IMR-90 (cell line): ENCODE data around the gene ARMC5. TPM values are rescaled to one million over a fixed set of nuclear protein-coding genes. Genes with fewer than 3 reads are reported as not detected.
A peak's percentile ranks its signal among the peaks of the same experiment; 100 is the strongest.

ENCODE experiments used
- ATAC-seq: fragments of 200-7000 bp; cut with Tn5 transposase; 2 replicates; pipeline ENCODE4 v1.9.1; 2020; ENCODE audit warnings: low read depth, mild to moderate bottlenecking, moderate library complexity
- BruUV-seq: library from RNA; stranded (reverse); fragments of 400-500 nt; replicated peaks from 2 replicates; lab custom pipeline; 2021; lab: Mats Ljungman, UMichigan
- CTCF ChIA-PET: fragments of 300-600 bp; formaldehyde crosslinking; extraction: SDS; loops from one replicate; lab custom pipeline; 2021; ENCODE audit warnings: antibody characterized with exemption; lab: Yijun Ruan, JAX
- POLR2A ChIA-PET: fragments of 300-600 bp; sonication (Branson Sonifier 250); formaldehyde crosslinking; loops from one replicate; lab custom pipeline; 2022; ENCODE audit warnings: antibody characterized with exemption; ENCODE audit not compliant: unreplicated experiment; lab: Charles Lee
- DNase-seq: peaks from one replicate; pipeline ENCODE4 v3.0.0; 2013
- H2AFZ ChIP-seq: replicated peaks from 2 replicates; pipeline ENCODE3; 2013; ENCODE audit warnings: low read length, mild to moderate bottlenecking; ENCODE audit not compliant: poor library complexity
- H2AK5ac ChIP-seq: 2 replicates; pipeline ENCODE4 v1.6.1; 2013; ENCODE audit warnings: low read depth, low read length, inconsistent platforms
- H2AK9ac ChIP-seq: replicated peaks from 2 replicates; pipeline ENCODE3; 2013; ENCODE audit warnings: mild to moderate bottlenecking, low read depth, low read length, moderate library complexity; ENCODE audit not compliant: poor library complexity
- H2BK120ac ChIP-seq: 2 replicates; pipeline ENCODE4 v1.6.1; 2013; ENCODE audit warnings: low read depth, low read length, inconsistent platforms
- H2BK15ac ChIP-seq: 3 replicates; pipeline ENCODE4 v1.6.1; 2013; ENCODE audit warnings: low read depth, low read length, inconsistent platforms
- H2BK20ac ChIP-seq: 2 replicates; pipeline ENCODE4 v1.6.1; 2013; ENCODE audit warnings: low read depth, mild to moderate bottlenecking, inconsistent platforms, low read length, moderate library complexity
- H2BK5ac ChIP-seq: 2 replicates; pipeline ENCODE4 v1.6.1; 2013; ENCODE audit warnings: mild to moderate bottlenecking, low read depth, low read length, inconsistent platforms; ENCODE audit not compliant: poor library complexity, severe bottlenecking
- H3K14ac ChIP-seq: replicated peaks from 2 replicates; pipeline ENCODE4 v1.6.1; 2013; ENCODE audit warnings: low read depth, low read length, inconsistent platforms
- H3K18ac ChIP-seq: 2 replicates; pipeline ENCODE4 v1.6.1; 2013; ENCODE audit warnings: low read depth, low read length, control low read depth
- H3K23ac ChIP-seq: 2 replicates; pipeline ENCODE4 v1.6.1; 2013; ENCODE audit warnings: low read depth, low read length, inconsistent platforms
- H3K27ac ChIP-seq: 2 replicates; pipeline ENCODE4 v1.5.1; 2013; ENCODE audit warnings: mild to moderate bottlenecking, control low read depth, low read length; ENCODE audit not compliant: insufficient read depth
- H3K27me3 ChIP-seq: 2 replicates; pipeline ENCODE4 v1.6.1; 2013; ENCODE audit warnings: low read length; ENCODE audit not compliant: control insufficient read depth, insufficient read depth
- H3K36me3 ChIP-seq: 2 replicates; pipeline ENCODE4 v1.6.1; 2013; ENCODE audit warnings: low read length, mixed read lengths; ENCODE audit not compliant: control insufficient read depth, insufficient read depth
- H3K4ac ChIP-seq: 2 replicates; pipeline ENCODE4 v1.6.1; 2013; ENCODE audit warnings: low read depth, low read length, inconsistent platforms
- H3K4me1 ChIP-seq: 2 replicates; pipeline ENCODE4 v1.6.1; 2013; ENCODE audit warnings: low read length, mixed read lengths; ENCODE audit not compliant: control insufficient read depth, insufficient read depth
- H3K4me2 ChIP-seq: 2 replicates; pipeline ENCODE4 v1.6.1; 2013; ENCODE audit warnings: low read depth, mild to moderate bottlenecking, control low read depth, low read length, moderate library complexity
- H3K4me3 ChIP-seq: 2 replicates; pipeline ENCODE4 v1.5.1; 2013; ENCODE audit warnings: low read depth, mild to moderate bottlenecking, control low read depth, low read length, moderate library complexity; ENCODE audit not compliant: insufficient read depth
- H3K56ac ChIP-seq: 2 replicates; pipeline ENCODE4 v1.6.1; 2013; ENCODE audit warnings: low read length, inconsistent platforms; ENCODE audit not compliant: insufficient read depth; ENCODE audit errors: extremely low read depth
- H3K79me1 ChIP-seq, 2 experiments: 2 replicates each; pipeline ENCODE4 v1.6.1; 2013; ENCODE audit warnings: low read length in 2 of 2, inconsistent platforms in 1 of 2, low read depth in 1 of 2
- H3K9ac ChIP-seq: 2 replicates; pipeline ENCODE4 v1.6.1; 2013; ENCODE audit warnings: low read depth, low read length, control low read depth
- H3K9me1 ChIP-seq: 2 replicates; pipeline ENCODE4 v1.6.1; 2013; ENCODE audit warnings: low read length, inconsistent platforms; ENCODE audit not compliant: insufficient read depth
- H3K9me3 ChIP-seq: 2 replicates; pipeline ENCODE4 v1.6.1; 2013; ENCODE audit warnings: low read length; ENCODE audit not compliant: control insufficient read depth, insufficient read depth
- H4K20me1 ChIP-seq: 2 replicates; pipeline ENCODE4 v1.6.1; 2013; ENCODE audit warnings: low read length, inconsistent platforms; ENCODE audit not compliant: insufficient read depth
- H4K5ac ChIP-seq: 2 replicates; pipeline ENCODE4 v1.6.1; 2013; ENCODE audit warnings: mild to moderate bottlenecking, low read depth, low read length, control low read depth
- H4K8ac ChIP-seq, 2 experiments: 2 replicates each; pipeline ENCODE4 v1.6.1; 2013; ENCODE audit warnings: low read depth in 2 of 2, low read length in 2 of 2, control low read depth in 1 of 2, inconsistent platforms in 1 of 2
- H4K91ac ChIP-seq: 2 replicates; pipeline ENCODE4 v1.6.1; 2013; ENCODE audit warnings: low read depth, low read length, inconsistent platforms; ENCODE audit not compliant: insufficient read depth
- BHLHE40 ChIP-seq: fragments of 150-350 bp; IDR thresholded peaks from 2 replicates; pipeline ENCODE4 v1.6.1; 2016; ENCODE audit warnings: mild to moderate bottlenecking, low read depth, low read length
- CEBPB ChIP-seq: IDR thresholded peaks from 2 replicates; pipeline ENCODE4 v1.6.1; 2012; ENCODE audit warnings: low read depth, low read length, improper control_type of control experiment
- CTCF ChIP-seq: conservative IDR thresholded peaks from 2 replicates; pipeline ENCODE4 v1.5.1; 2012; ENCODE audit warnings: mild to moderate bottlenecking, low read depth, low read length, improper control_type of control experiment
- FOS ChIP-seq: fragments of 150-350 bp; IDR thresholded peaks from 2 replicates; pipeline ENCODE4 v1.6.1; 2016; ENCODE audit warnings: low read depth, low read length
- MAFK ChIP-seq: IDR thresholded peaks from 2 replicates; pipeline ENCODE4 v1.6.1; 2012; ENCODE audit warnings: low read depth, low read length, improper control_type of control experiment
- MAZ ChIP-seq: IDR thresholded peaks from 2 replicates; pipeline ENCODE4 v1.6.1; 2012; ENCODE audit warnings: low read depth, mild to moderate bottlenecking, low read length, improper control_type of control experiment, moderate library complexity, borderline replicate concordance
- MXI1 ChIP-seq: IDR thresholded peaks from 2 replicates; pipeline ENCODE4 v1.6.1; 2012; ENCODE audit warnings: low read depth, mild to moderate bottlenecking, low read length, moderate library complexity, borderline replicate concordance
- NFE2L2 ChIP-seq: fragments of 150-350 bp; IDR thresholded peaks from 2 replicates; pipeline ENCODE4 v1.6.1; 2016; ENCODE audit warnings: low read depth, mild to moderate bottlenecking, low read length
- POLR2A ChIP-seq: IDR thresholded peaks from 2 replicates; pipeline ENCODE4 v1.6.1; 2012; ENCODE audit warnings: mild to moderate bottlenecking, low read depth, low read length
- RCOR1 ChIP-seq: IDR thresholded peaks from 2 replicates; pipeline ENCODE4 v1.6.1; 2012; ENCODE audit warnings: mild to moderate bottlenecking, low read length, improper control_type of control experiment; ENCODE audit not compliant: insufficient replicate concordance
- RFX5 ChIP-seq: IDR thresholded peaks from 2 replicates; pipeline ENCODE4 v1.8.0; 2012; ENCODE audit warnings: low read depth, mild to moderate bottlenecking, low read length, moderate library complexity
- SMC3 ChIP-seq: fragments of 150-350 bp; IDR thresholded peaks from 2 replicates; pipeline ENCODE4 v1.6.1; 2016; ENCODE audit warnings: low read depth, mild to moderate bottlenecking, antibody characterized with exemption, low read length, moderate library complexity
- USF2 ChIP-seq: fragments of 150-350 bp; IDR thresholded peaks from 2 replicates; pipeline ENCODE4 v1.6.1; 2017; ENCODE audit warnings: mild to moderate bottlenecking, antibody characterized with exemption, low read length, low read depth
- whole genome bisulfite sequencing, 2 experiments: methylation state at CpG; one replicate each; pipeline versions ENCODE4 v1.1.5 to v1.1.7; 2013; ENCODE audit warnings: missing lambda C conversion rate in 2 of 2; ENCODE audit not compliant: insufficient read length in 1 of 2; ENCODE audit errors: extremely low coverage in 2 of 2; 5-methylcytosine and 5-hydroxymethylcytosine counted together
- dilution Hi-C: fragments of 300-500 bp; cut with HindIII; formaldehyde crosslinking; loops from one replicate; pipeline ENCODE4 v1.14.3; 2018; ENCODE audit warnings: low sequenced_read_pairs; ENCODE audit not compliant: unreplicated experiment
- in situ Hi-C: fragments of 300-500 bp; cut with MboI; formaldehyde crosslinking; loops from 3 replicates; pipeline ENCODE4 v1.14.3; 2019; ENCODE audit warnings: low sequenced_read_pairs, inconsistent platforms, mixed read lengths
- intact Hi-C: fragments of 100-400 bp; cut with micrococcal nuclease; formaldehyde crosslinking; loops from 2 replicates; pipeline ENCODE4 v1.10.0; 2022
- polyA plus RNA-seq, 3 experiments: library from polyadenylated mRNA; depleted of rRNA; stranded (reverse); fragments of >200 nt; gene quantifications; 2 replicates each; pipeline ENCODE4 v1.2.3, GENCODE V29; 2012; ENCODE audit warnings: low replicate concordance in 1 of 3
- total RNA-seq: library from RNA; depleted of rRNA; stranded (reverse); fragments of >200 nt; gene quantifications from 2 replicates; pipeline ENCODE4 v1.2.3, GENCODE V29; 2012

ARMC5 gene
- total and polyA plus RNA-seq, 2 of the 4 experiments (the other 2 are of a cell fraction) = 2.3 to 7.5 TPM

DNA sequence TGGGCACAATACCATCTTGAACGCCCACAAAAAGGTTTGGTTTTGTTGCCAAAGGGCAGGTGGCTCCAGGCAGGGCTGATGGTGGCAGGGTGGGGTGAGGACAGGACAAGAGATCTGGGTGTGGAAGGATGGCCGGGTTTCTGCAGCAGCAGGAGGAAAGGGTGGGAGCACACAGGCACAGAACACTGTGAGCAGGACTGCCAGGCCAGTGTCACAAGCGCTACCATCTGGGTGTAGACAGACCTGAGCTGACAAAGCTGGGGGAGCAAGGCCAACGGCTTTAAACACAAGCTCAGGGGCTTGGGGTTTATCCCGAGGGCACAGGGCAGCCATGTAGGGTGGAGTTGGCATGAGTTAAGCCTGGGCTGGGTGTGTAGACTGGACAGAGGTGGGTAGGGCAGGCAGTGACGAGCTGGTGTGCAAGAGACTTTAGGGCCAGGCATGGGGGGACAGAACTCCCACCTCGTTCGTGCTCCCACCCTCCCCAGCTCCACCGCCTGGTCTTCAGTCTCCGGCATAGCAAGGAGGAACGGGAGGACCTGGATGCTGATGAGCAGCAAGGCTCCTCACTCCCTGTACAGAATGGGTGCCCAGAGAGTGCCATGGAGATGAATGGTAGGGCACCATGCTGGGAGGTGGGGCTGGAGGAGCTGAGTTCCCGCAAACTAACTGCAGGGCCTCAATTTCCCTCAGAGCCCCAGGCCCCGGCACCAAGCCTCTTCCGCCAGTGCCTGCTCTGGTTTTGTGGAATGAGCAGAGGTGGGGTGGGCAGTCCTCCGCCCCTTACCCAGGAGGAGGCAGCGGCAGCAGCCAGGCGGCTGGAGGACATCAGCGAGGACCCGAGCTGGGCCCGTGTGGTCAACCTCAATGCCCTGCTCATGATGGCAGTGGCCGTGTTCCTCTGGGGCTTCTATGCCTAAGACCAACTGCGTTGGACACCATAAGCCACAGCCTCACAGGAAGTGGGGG, 30.6 kb downstream of the ARMC5 start (continued):
- no peak for TF ChIP-seq MAFK

- H4K5ac ChIP-seq = no peak overlapping the region
- in situ Hi-C loops (no loop called here), dilution Hi-C loops (no loop called here), intact Hi-C loops (no loop called here)
- no peak overlapping the region for H2BK20ac ChIP-seq
- ChIA-PET POLR2A (no interaction called here), CTCF (no interaction called here)
- no peaks in the 10 kb centered on the region for H3K9me3 ChIP-seq
- H3K27me3 ChIP-seq = peaks cover 2% of the 10 kb centered on the region; the same call in 1 of the 2 replicates
- WGBS, 2 experiments = 100% methylated on average over 1 of the region's 8 CpGs; no CpG with 5 or more reads in 1 of the 2 experiments
- H3K14ac ChIP-seq = no peak overlapping the region
- no peak overlapping the region for H2BK5ac ChIP-seq
- peaks cover 58% of the 10 kb centered on the region for H3K36me3 ChIP-seq
- H2AFZ ChIP-seq = no peak overlapping the region
- H3K4me1 ChIP-seq = peaks cover 6% of the 10 kb centered on the region; the same call in 1 of the 2 replicates
- DNase-seq (no peak), ATAC-seq (no peak)
- H2AK5ac ChIP-seq = no peak overlapping the region
- no peak overlapping the region for H2BK15ac ChIP-seq
- no peak overlapping the region for H4K91ac ChIP-seq
- no peak overlapping the region for H3K4ac ChIP-seq
- peak overlapping the region; percentile 31 for H2AK9ac ChIP-seq
- no peak overlapping the region for H2BK120ac ChIP-seq
- no peak overlapping the region for H4K8ac ChIP-seq
- peaks cover 3% of the 10 kb centered on the region; the same call in 1 of the 2 replicates for H4K20me1 ChIP-seq
- H3K79me1 ChIP-seq = no peaks in the 10 kb centered on the region
- H3K27ac ChIP-seq = no peak overlapping the region
- H3K9me1 ChIP-seq = no peaks in the 10 kb centered on the region; the same call in 1 of the 2 replicates
- no peak overlapping the region for H3K4me3 ChIP-seq
- BruUV-seq = no TSS peak
- H3K18ac ChIP-seq = no peak overlapping the region
- H3K9ac ChIP-seq = no peak overlapping the region
- no peak overlapping the region for H3K56ac ChIP-seq
- H3K23ac ChIP-seq = no peak overlapping the region
- H3K4me2 ChIP-seq = no peak overlapping the region
- no peak for TF ChIP-seq NFE2L2
- TF ChIP-seq RCOR1 = no peak
- TF ChIP-seq USF2 = no peak
- no peak for TF ChIP-seq MAZ
- no peak for TF ChIP-seq FOS
- TF ChIP-seq CEBPB = no peak
- no peak for TF ChIP-seq CTCF
- TF ChIP-seq BHLHE40 = no peak
- no peak for TF ChIP-seq MAFK
- TF ChIP-seq POLR2A = no peak
- TF ChIP-seq MXI1 = no peak
- TF ChIP-seq RFX5 = no peak
- no peak for TF ChIP-seq SMC3
Measured at GRCh38 chr16:31491778-31492418, 32.6 kb downstream of the ARMC5 start.
